Hepatocyte (in vitro differentiated cells): ENCODE measurements around the gene ZMYM5.
"Not testable (repeated sequence)": the region's sequence is repeated elsewhere in the genome, so short reads cannot be mapped to it uniquely, and the experiment has no call there.

ENCODE experiments used
- CTCF ChIP-seq: fragments of 200-600 bp; sonication (generic); IDR thresholded peaks from 2 replicates; pipeline ENCODE4 v1.5.1; 2016; ENCODE audit warnings: antibody characterized with exemption, mild to moderate bottlenecking; ENCODE audit not compliant: poor library complexity
- EZH2 ChIP-seq: fragments of 200-600 bp; sonication (generic); IDR thresholded peaks from 2 replicates; pipeline ENCODE4 v1.6.1; 2016; ENCODE audit warnings: antibody characterized with exemption, mild to moderate bottlenecking, borderline replicate concordance
- EZH2phosphoT487 ChIP-seq: fragments of 200-600 bp; sonication (generic); IDR thresholded peaks from one replicate; pipeline ENCODE4 v1.6.1; 2018; ENCODE audit warnings: antibody characterized with exemption, mild to moderate bottlenecking, low read depth, moderate library complexity; ENCODE audit not compliant: unreplicated experiment, severe bottlenecking

DNA sequence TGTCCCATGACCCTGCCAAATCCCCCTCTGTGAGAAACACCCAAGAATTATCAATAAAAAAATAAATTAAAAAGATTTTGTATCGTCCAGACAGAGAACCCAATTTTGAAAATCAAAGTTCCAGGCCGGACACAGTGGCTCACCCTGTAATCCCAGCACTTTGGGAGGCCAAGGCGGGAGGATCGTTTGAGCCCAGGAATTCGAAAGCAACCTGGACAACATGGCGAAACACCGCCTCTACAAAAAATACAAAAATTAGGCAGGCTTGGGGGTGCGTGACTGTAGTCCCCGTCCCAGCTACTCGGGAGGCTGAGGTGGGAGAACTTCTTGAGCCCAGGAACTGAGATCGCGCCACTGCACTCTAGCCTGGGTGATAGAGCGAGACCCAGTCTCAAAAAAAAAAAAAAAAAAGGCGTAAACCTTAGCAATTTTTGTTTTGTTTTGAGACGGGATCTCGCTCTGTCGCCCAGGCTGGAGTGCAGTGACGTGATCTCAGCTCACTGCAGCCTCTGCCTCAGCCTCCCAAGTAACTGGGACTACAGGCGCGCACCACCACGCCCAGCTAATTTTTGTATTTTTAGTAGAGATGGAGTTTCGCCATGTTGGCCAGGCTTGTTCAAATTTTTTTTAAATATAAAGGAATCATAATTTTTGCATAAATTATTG lies 82.6 kb downstream of the ZMYM5 start:
- not testable (repeated sequence) for TF ChIP-seq EZH2, CTCF, EZH2phosphoT487
